DND-41 (cell line): Measurements from ENCODE around the gene ZFP82.

ENCODE experiments used
- ATAC-seq: fragments of 200-7000 bp; cut with Tn5 transposase; 3 replicates; pipeline ENCODE4 v1.9.1; 2021; ENCODE audit warnings: low read depth; ENCODE audit not compliant: insufficient read depth
- DNase-seq: peaks from one replicate; pipeline ENCODE4 v3.0.0-alpha.2; 2020
- H2AFZ ChIP-seq: 2 replicates; pipeline ENCODE4 v1.6.0; 2012; ENCODE audit warnings: low read depth, low read length
- H3K27ac ChIP-seq: 2 replicates; pipeline ENCODE4 v1.5.1; 2012; ENCODE audit warnings: low read length, inconsistent platforms
- H3K27me3 ChIP-seq: fragments of 200-600 bp; sonication (generic); 2 replicates; pipeline ENCODE4 v1.6.0; 2012; ENCODE audit warnings: low read length, mild to moderate bottlenecking, inconsistent platforms; ENCODE audit not compliant: insufficient read depth, poor library complexity
- H3K36me3 ChIP-seq: 2 replicates; pipeline ENCODE4 v1.5.1; 2012; ENCODE audit warnings: low read length, inconsistent platforms; ENCODE audit not compliant: insufficient read depth
- H3K4me1 ChIP-seq: 2 replicates; pipeline ENCODE4 v1.5.1; 2012; ENCODE audit warnings: mild to moderate bottlenecking, low read length; ENCODE audit not compliant: insufficient read depth
- H3K4me2 ChIP-seq: 2 replicates; pipeline ENCODE4 v1.6.0; 2012; ENCODE audit warnings: mild to moderate bottlenecking, moderate library complexity, low read length, inconsistent platforms; ENCODE audit not compliant: insufficient read depth
- H3K4me3 ChIP-seq, 2 experiments: fragments of 200-600 bp in 1 of 2; shearing (Covaris generic) in 1 of 2; 2 replicates each; pipeline ENCODE4 v1.5.1; 2012 to 2016; ENCODE audit warnings: inconsistent platforms in 2 of 2, low read length in 2 of 2, mild to moderate bottlenecking in 2 of 2, low read depth in 1 of 2, moderate library complexity in 1 of 2
- H3K79me2 ChIP-seq: 2 replicates; pipeline ENCODE4 v1.6.0; 2012; ENCODE audit warnings: low read length, inconsistent platforms; ENCODE audit not compliant: insufficient read depth
- H3K9ac ChIP-seq: 2 replicates; pipeline ENCODE4 v1.6.0; 2012; ENCODE audit warnings: low read depth, mild to moderate bottlenecking, inconsistent platforms, low read length, moderate library complexity
- H3K9me3 ChIP-seq: 2 replicates; pipeline ENCODE4 v1.5.1; 2012; ENCODE audit warnings: low read length, moderate library complexity, mild to moderate bottlenecking, inconsistent platforms; ENCODE audit not compliant: insufficient read depth, severe bottlenecking
- H4K20me1 ChIP-seq: 2 replicates; pipeline ENCODE4 v1.6.0; 2012; ENCODE audit warnings: low read length; ENCODE audit not compliant: insufficient read depth
- EZH2 ChIP-seq: IDR thresholded peaks from 3 replicates; pipeline ENCODE4 v1.6.1; 2012; ENCODE audit warnings: borderline replicate concordance, low read depth, mild to moderate bottlenecking, moderate library complexity, low read length, inconsistent platforms; ENCODE audit not compliant: severe bottlenecking
- TF ChIP-seq, protein P1 (sequence below): IDR thresholded peaks from 2 replicates; pipeline ENCODE4 v1.5.1; 2012; ENCODE audit warnings: borderline replicate concordance, low read length, moderate library complexity, mild to moderate bottlenecking; ENCODE audit not compliant: poor library complexity, severe bottlenecking; ENCODE audit errors: extremely low read depth

Gene ZFP82

GRCh38 chr19:36421749-36422481 lies 3.5 kb upstream of the ZFP82 start:
- Histone ChIP-seq H3K36me3 (peaks cover 9% of the 10 kb centered on the region; the same call in 1 of the 2 replicates), H3K27ac (no peak overlapping the region), H2AFZ (no peak overlapping the region), H3K9me3 (no peaks in the 10 kb centered on the region), H4K20me1 (0 out of 2 replicates have a peak, but pooled peaks cover 2% of the 10 kb centered on the region), H3K79me2 (peaks cover 16% of the 10 kb centered on the region), H3K9ac (no peak overlapping the region), H3K27me3 (no peaks in the 10 kb centered on the region), H3K4me3 (no peak overlapping the region), H3K4me2 (no peak overlapping the region), H3K4me1 (peaks cover 14% of the 10 kb centered on the region)
- DNase-seq (no peak), ATAC-seq (no peak)
- TF ChIP-seq, protein P1, sequence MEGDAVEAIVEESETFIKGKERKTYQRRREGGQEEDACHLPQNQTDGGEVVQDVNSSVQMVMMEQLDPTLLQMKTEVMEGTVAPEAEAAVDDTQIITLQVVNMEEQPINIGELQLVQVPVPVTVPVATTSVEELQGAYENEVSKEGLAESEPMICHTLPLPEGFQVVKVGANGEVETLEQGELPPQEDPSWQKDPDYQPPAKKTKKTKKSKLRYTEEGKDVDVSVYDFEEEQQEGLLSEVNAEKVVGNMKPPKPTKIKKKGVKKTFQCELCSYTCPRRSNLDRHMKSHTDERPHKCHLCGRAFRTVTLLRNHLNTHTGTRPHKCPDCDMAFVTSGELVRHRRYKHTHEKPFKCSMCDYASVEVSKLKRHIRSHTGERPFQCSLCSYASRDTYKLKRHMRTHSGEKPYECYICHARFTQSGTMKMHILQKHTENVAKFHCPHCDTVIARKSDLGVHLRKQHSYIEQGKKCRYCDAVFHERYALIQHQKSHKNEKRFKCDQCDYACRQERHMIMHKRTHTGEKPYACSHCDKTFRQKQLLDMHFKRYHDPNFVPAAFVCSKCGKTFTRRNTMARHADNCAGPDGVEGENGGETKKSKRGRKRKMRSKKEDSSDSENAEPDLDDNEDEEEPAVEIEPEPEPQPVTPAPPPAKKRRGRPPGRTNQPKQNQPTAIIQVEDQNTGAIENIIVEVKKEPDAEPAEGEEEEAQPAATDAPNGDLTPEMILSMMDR, result no peak
- TF ChIP-seq EZH2, result no peak

DNA sequence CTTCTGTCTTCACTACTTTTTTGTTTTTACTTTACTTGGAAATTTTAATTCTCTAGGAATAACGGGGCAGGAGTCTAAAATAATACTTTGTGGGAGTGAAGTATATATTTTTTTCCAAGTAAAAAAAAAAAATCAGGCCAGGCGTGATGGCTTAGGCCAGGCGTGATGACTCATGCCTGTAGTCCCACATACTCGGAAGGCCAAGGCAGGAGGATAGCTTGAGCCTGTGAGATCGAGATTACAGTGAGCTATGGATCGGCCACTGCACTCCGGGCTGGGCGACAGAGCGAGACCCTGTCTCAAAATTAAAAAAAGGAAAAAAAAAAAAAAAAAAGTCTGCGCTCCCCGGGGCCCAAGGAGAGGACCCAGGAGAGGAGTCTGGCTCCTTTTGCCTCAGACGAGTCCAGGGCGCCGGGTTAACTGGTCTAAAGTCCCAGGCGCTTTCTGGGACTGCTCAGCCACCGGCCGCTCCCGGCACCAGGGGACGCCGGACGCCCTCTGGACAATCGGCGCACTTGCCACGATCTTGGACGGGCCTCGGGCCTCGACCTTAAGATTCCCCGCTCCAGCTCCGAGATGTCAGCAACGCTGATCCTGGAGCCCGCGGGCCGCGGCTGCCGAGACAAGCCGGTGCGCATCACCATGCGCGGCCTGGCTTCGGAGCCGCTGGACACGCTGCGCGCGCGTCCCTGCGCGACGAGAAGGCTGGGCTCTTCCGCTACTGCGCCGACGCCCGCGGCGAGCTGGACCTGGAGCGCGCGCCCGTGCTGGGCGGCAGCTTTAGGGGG lies 2.7 kb upstream of the ZFP82 start:
- H3K9me3 ChIP-seq, result no peaks in the 10 kb centered on the region
- H3K4me1 ChIP-seq, result peaks cover 22% of the 10 kb centered on the region
- H3K4me2 ChIP-seq, result no peak overlapping the region
- H3K36me3 ChIP-seq, result peaks cover 13% of the 10 kb centered on the region
- ATAC-seq (no peak), DNase-seq (no peak)
- no peak overlapping the region; the same call in 1 of the 2 replicates for H2AFZ ChIP-seq
- no peak overlapping the region for H3K27ac ChIP-seq
- 0 out of 2 replicates have a peak, but pooled peaks cover 2% of the 10 kb centered on the region for H4K20me1 ChIP-seq
- no peak overlapping the region for H3K9ac ChIP-seq
- TF ChIP-seq, protein P1, result no peak
- no peak for TF ChIP-seq EZH2
- no peaks in the 10 kb centered on the region for H3K27me3 ChIP-seq
- no peak overlapping the region for H3K4me3 ChIP-seq
- H3K79me2 ChIP-seq, result peaks cover 24% of the 10 kb centered on the region

GRCh38 chr19:36417752-36418286 lies 625 bp downstream of the ZFP82 start:
- TF ChIP-seq EZH2, result no peak
- TF ChIP-seq, protein P1, result no peak
- Histone ChIP-seq H3K4me1 (peaks cover 32% of the 10 kb centered on the region), H2AFZ (peak overlapping the region; percentile 92), H3K9ac (peak overlapping the region; percentile 88), H3K27me3 (no peaks in the 10 kb centered on the region), H3K79me2 (peaks cover 57% of the 10 kb centered on the region), H3K27ac (peak overlapping the region; percentile 92), H3K4me3 (peak overlapping the region; percentile 72 to 89), H3K4me2 (peak overlapping the region; percentile 91), H3K36me3 (peaks cover 37% of the 10 kb centered on the region), H4K20me1 (0 out of 2 replicates have a peak, but pooled peaks cover 2% of the 10 kb centered on the region), H3K9me3 (peaks cover 4% of the 10 kb centered on the region)
- DNase-seq (peak; percentile 28), ATAC-seq (peak; percentile 18; the same call in 2 of the 3 replicates)
